Neural progenitor cell (in vitro differentiated cells): ENCODE data around the gene CCDC142. TPM values are rescaled to one million over a fixed set of nuclear protein-coding genes. Genes with fewer than 3 reads are reported as not detected.
A peak's percentile ranks its signal among the peaks of the same experiment; 100 is the strongest.

Experiments used
- DNase-seq: peaks from one replicate; pipeline ENCODE4 v3.0.0-alpha.2; 2016; ENCODE audit warnings: low spot score
- H2AFZ ChIP-seq: fragments of 200-600 bp; sonication (generic); replicated peaks from 2 replicates; pipeline ENCODE4 v1.6.1; 2016; ENCODE audit warnings: antibody characterized with exemption
- H3F3A ChIP-seq: fragments of 200-600 bp; sonication (generic); 2 replicates; pipeline ENCODE4 v1.6.1; 2016; ENCODE audit warnings: antibody characterized with exemption, low read depth
- H3K27ac ChIP-seq: fragments of 200-600 bp; sonication (generic); 2 replicates; pipeline ENCODE4 v1.5.1; 2016; ENCODE audit warnings: mild to moderate bottlenecking
- H3K27me3 ChIP-seq: fragments of 200-600 bp; sonication (generic); 2 replicates; pipeline ENCODE4 v1.6.1; 2016; ENCODE audit warnings: mild to moderate bottlenecking, moderate library complexity
- H3K36me3 ChIP-seq: fragments of 200-600 bp; sonication (generic); 2 replicates; pipeline ENCODE4 v1.5.1; 2016
- H3K4me1 ChIP-seq: fragments of 200-600 bp; sonication (generic); 2 replicates; pipeline ENCODE4 v1.6.1; 2016; ENCODE audit warnings: mixed run types
- H3K4me2 ChIP-seq: fragments of 200-600 bp; sonication (generic); 2 replicates; pipeline ENCODE4 v1.6.1; 2016
- H3K4me3 ChIP-seq: fragments of 200-600 bp; sonication (generic); 2 replicates; pipeline ENCODE4 v1.5.1; 2016
- H3K79me2 ChIP-seq: fragments of 200-600 bp; sonication (generic); 2 replicates; pipeline ENCODE4 v1.6.1; 2016; ENCODE audit warnings: low read depth
- H3K9ac ChIP-seq: fragments of 200-600 bp; sonication (generic); 2 replicates; pipeline ENCODE4 v1.6.1; 2016
- H3K9me3 ChIP-seq: fragments of 200-600 bp; sonication (generic); 2 replicates; pipeline ENCODE4 v1.5.1; 2016; ENCODE audit warnings: low read depth
- H4K20me1 ChIP-seq: fragments of 200-600 bp; sonication (generic); 2 replicates; pipeline ENCODE4 v1.6.1; 2016; ENCODE audit warnings: low read depth
- H3K27ac Mint-ChIP-seq: 3 replicates; pipeline ENCODE4 v1.8.0; 2021; ENCODE audit warnings: mixed read lengths
- H3K27me3 Mint-ChIP-seq: 2 replicates; pipeline ENCODE4 v1.8.0; 2022; ENCODE audit warnings: low read depth, mild to moderate bottlenecking, inconsistent platforms, moderate library complexity, mixed read lengths; ENCODE audit not compliant: insufficient read depth
- H3K36me3 Mint-ChIP-seq: 3 replicates; pipeline ENCODE4 v1.8.0; 2021; ENCODE audit warnings: mixed read lengths
- H3K4me1 Mint-ChIP-seq: 3 replicates; pipeline ENCODE4 v1.8.0; 2021; ENCODE audit warnings: mixed read lengths
- H3K4me3 Mint-ChIP-seq: 3 replicates; pipeline ENCODE4 v1.8.0; 2021; ENCODE audit warnings: mild to moderate bottlenecking, moderate library complexity, mixed read lengths
- H3K9me3 Mint-ChIP-seq: 3 replicates; pipeline ENCODE4 v1.8.0; 2020; ENCODE audit warnings: mixed read lengths
- EZH2 ChIP-seq: fragments of 200-600 bp; sonication (generic); IDR thresholded peaks from 2 replicates; pipeline ENCODE4 v1.6.1; 2017; ENCODE audit warnings: antibody characterized with exemption, mild to moderate bottlenecking, moderate library complexity
- EZH2phosphoT487 ChIP-seq: fragments of 200-600 bp; sonication (generic); IDR thresholded peaks from 2 replicates; pipeline ENCODE4 v1.6.1; 2017; ENCODE audit warnings: antibody characterized with exemption
- total RNA-seq: library from RNA; depleted of rRNA; stranded (reverse); fragments of >200 nt; gene quantifications from 2 replicates; pipeline ENCODE4 v1.2.3, GENCODE V29; 2015; ENCODE audit warnings: low replicate concordance
- TF ChIP-seq, protein P1 (sequence below): fragments of 200-600 bp; sonication (generic); IDR thresholded peaks from 2 replicates; pipeline ENCODE4 v1.5.1; 2017; ENCODE audit warnings: antibody characterized with exemption, mild to moderate bottlenecking

Gene CCDC142
- total RNA-seq, 1 donor from 2014 or later, result 12.0 TPM

GRCh38 chr2:74474899-74475298 is 7.9 kb downstream of the CCDC142 start:
- Histone ChIP-seq H3K36me3 (no peaks in the 10 kb centered on the region), H3K4me2 (no peak overlapping the region), H3K79me2 (peaks cover 4% of the 10 kb centered on the region), H3K9me3 (no peaks in the 10 kb centered on the region), H2AFZ (no peak overlapping the region), H3K27ac (no peak overlapping the region), H3K9ac (no peak overlapping the region), H3K4me1 (peaks cover 11% of the 10 kb centered on the region), H3K27me3 (no peaks in the 10 kb centered on the region), H3F3A (peaks cover 24% of the 10 kb centered on the region), H4K20me1 (no peaks in the 10 kb centered on the region), H3K4me3 (no peak overlapping the region)
- Mint-ChIP-seq H3K9me3 (no peaks in the 10 kb centered on the region), H3K27ac (no peak overlapping the region), H3K36me3 (peaks cover 20% of the 10 kb centered on the region), H3K4me1 (peaks cover 18% of the 10 kb centered on the region), H3K4me3 (no peak overlapping the region), H3K27me3 (peaks cover 12% of the 10 kb centered on the region)
- DNase-seq, result peak; percentile 32
- TF ChIP-seq, protein P1, sequence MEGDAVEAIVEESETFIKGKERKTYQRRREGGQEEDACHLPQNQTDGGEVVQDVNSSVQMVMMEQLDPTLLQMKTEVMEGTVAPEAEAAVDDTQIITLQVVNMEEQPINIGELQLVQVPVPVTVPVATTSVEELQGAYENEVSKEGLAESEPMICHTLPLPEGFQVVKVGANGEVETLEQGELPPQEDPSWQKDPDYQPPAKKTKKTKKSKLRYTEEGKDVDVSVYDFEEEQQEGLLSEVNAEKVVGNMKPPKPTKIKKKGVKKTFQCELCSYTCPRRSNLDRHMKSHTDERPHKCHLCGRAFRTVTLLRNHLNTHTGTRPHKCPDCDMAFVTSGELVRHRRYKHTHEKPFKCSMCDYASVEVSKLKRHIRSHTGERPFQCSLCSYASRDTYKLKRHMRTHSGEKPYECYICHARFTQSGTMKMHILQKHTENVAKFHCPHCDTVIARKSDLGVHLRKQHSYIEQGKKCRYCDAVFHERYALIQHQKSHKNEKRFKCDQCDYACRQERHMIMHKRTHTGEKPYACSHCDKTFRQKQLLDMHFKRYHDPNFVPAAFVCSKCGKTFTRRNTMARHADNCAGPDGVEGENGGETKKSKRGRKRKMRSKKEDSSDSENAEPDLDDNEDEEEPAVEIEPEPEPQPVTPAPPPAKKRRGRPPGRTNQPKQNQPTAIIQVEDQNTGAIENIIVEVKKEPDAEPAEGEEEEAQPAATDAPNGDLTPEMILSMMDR, result peak; percentile 48
- no peak for TF ChIP-seq EZH2

DNA sequence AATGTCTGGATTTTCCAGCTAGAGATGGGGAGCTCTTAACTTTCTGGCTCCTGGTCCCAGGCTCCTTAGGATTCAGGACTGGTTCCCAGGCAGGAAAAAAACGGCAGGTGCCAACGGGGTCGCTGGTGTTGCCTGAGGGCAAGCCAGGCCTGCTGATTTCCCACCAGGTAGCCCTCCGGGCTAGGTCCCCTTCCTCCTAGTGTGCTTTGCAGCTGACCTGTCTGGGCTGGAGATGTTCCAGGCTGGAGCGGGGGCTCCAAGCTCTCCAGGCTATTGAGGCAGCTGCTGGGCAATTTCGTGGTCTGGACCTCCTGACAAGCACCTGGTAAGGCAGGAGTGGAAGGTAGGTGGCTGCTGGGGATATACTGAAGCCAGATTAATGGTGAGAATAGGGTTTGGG is 8.3 kb downstream of the CCDC142 start:
- H3K4me1 Mint-ChIP-seq, result peaks cover 17% of the 10 kb centered on the region
- H3K9me3 ChIP-seq, result no peaks in the 10 kb centered on the region
- no peak overlapping the region for H3K4me3 ChIP-seq
- H3K9me3 Mint-ChIP-seq, result no peaks in the 10 kb centered on the region
- peaks cover 4% of the 10 kb centered on the region for H3K79me2 ChIP-seq
- peaks cover 11% of the 10 kb centered on the region for H3K4me1 ChIP-seq
- no peak overlapping the region for H3K4me2 ChIP-seq
- H3K36me3 ChIP-seq, result no peaks in the 10 kb centered on the region
- TF ChIP-seq EZH2phosphoT487 (no peak), EZH2 (no peak)
- TF ChIP-seq, protein P1, result no peak
- H3K27ac ChIP-seq, result no peak overlapping the region
- H3K27me3 ChIP-seq, result no peaks in the 10 kb centered on the region
- H3K27ac Mint-ChIP-seq, result no peak overlapping the region
- H3K4me3 Mint-ChIP-seq, result peak overlapping the region; percentile 46
- peaks cover 20% of the 10 kb centered on the region for H3K36me3 Mint-ChIP-seq
- H3K27me3 Mint-ChIP-seq, result peaks cover 12% of the 10 kb centered on the region
- no peak overlapping the region for H2AFZ ChIP-seq
- H4K20me1 ChIP-seq, result no peaks in the 10 kb centered on the region
- H3K9ac ChIP-seq, result no peak overlapping the region
- no peak for DNase-seq
- peaks cover 27% of the 10 kb centered on the region for H3F3A ChIP-seq

DNA sequence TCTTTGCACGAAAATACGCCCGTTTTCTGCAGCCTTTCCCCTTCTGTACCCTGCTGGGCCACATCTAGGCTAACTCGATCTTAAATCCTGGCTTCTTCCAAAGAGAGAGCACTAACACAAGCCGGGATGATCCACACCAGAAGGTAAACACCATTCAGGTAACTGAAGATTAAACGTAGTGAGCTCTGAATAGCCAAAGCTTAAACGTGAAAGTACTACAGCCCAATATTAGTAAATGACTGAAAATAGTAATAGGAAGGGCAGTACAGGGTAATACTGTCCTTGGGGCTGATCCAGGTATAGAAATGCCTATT is 9.9 kb downstream of the CCDC142 start:
- no peaks in the 10 kb centered on the region for H3K9me3 ChIP-seq
- peaks cover 27% of the 10 kb centered on the region for H3F3A ChIP-seq
- Mint-ChIP-seq H3K27me3 (peaks cover 9% of the 10 kb centered on the region), H3K36me3 (peaks cover 17% of the 10 kb centered on the region), H3K4me3 (peak overlapping the region; percentile 97), H3K4me1 (peaks cover 15% of the 10 kb centered on the region), H3K27ac (peak overlapping the region; percentile 98), H3K9me3 (no peaks in the 10 kb centered on the region)
- H3K4me3 ChIP-seq, result peak overlapping the region; percentile 63
- no peak for DNase-seq
- TF ChIP-seq EZH2 (no peak), EZH2phosphoT487 (no peak)
- TF ChIP-seq, protein P1, result no peak
- peak overlapping the region; percentile 19 for H3K9ac ChIP-seq
- H4K20me1 ChIP-seq, result no peaks in the 10 kb centered on the region
- H3K27ac ChIP-seq, result peak overlapping the region; percentile 75
- H2AFZ ChIP-seq, result peak overlapping the region; percentile 12
- H3K36me3 ChIP-seq, result no peaks in the 10 kb centered on the region
- H3K4me2 ChIP-seq, result peak overlapping the region; percentile 97
- H3K27me3 ChIP-seq, result no peaks in the 10 kb centered on the region
- peaks cover 4% of the 10 kb centered on the region for H3K79me2 ChIP-seq
- H3K4me1 ChIP-seq, result peaks cover 11% of the 10 kb centered on the region
